H1 (cell line): ENCODE results near the gene DEGS2. TPM values are rescaled to one million over a fixed set of nuclear protein-coding genes. Genes with fewer than 3 reads are reported as not detected.

ENCODE experiments used
- BCL11A ChIP-seq, 2 experiments: IDR thresholded peaks; one replicate each; pipeline ENCODE4 v1.6.1; 2011; ENCODE audit warnings: low read depth in 2 of 2, low read length in 2 of 2, mild to moderate bottlenecking in 2 of 2
- KDM5A ChIP-seq: fragments of 200-600 bp; IDR thresholded peaks from 2 replicates; pipeline ENCODE4 v1.7.1; 2012; ENCODE audit warnings: mild to moderate bottlenecking, low read length, inconsistent platforms, mixed read lengths
- NRF1 ChIP-seq: IDR thresholded peaks from 2 replicates; pipeline ENCODE4 v1.6.1; 2011; ENCODE audit warnings: mild to moderate bottlenecking, low read depth, low read length, improper control_type of control experiment
- PHF8 ChIP-seq: fragments of 200-600 bp; sonication (generic); conservative IDR thresholded peaks from 2 replicates; pipeline ENCODE4 v1.7.1; 2012; ENCODE audit warnings: low read depth, mild to moderate bottlenecking, inconsistent platforms, low read length, moderate library complexity
- SP2 ChIP-seq: IDR thresholded peaks from 2 replicates; pipeline ENCODE4 v1.6.1; 2012; ENCODE audit warnings: mild to moderate bottlenecking, low read length, inconsistent platforms
- TAF1 ChIP-seq: IDR thresholded peaks from 2 replicates; pipeline ENCODE4 v1.6.1; 2011; ENCODE audit warnings: mild to moderate bottlenecking, low read depth, low read length
- TCF12 ChIP-seq: IDR thresholded peaks from 2 replicates; pipeline ENCODE4 v1.6.1; 2011; ENCODE audit warnings: low read depth, mild to moderate bottlenecking, low read length
- polyA plus RNA-seq, 7 experiments: library from polyadenylated mRNA; depleted of rRNA in 3 of 7; stranded (reverse) in 5 of 7; unstranded in 2 of 7; fragments of >200 nt in 5 of 7; fragments of 200-250 nt in 2 of 7; gene quantifications; 1 replicate in 5 of 7; 2 replicates in 1 of 7; 4 replicates in 1 of 7; pipeline versions ENCODE4 v1.2.1 to v1.2.3, GENCODE V29; 2011 to 2013; ENCODE audit warnings: missing spikeins in 2 of 7, mixed read lengths in 2 of 7
- total RNA-seq: library from RNA; stranded (reverse); fragmentation: NEBNext Ultra II Directional; extraction: Animal tissue kit (Norgen Biotek cat#: 25700); gene quantifications from 2 replicates; pipeline ENCODE4 v1.2.1, GENCODE V29; 2021

DEGS2 gene
- total and polyA plus RNA-seq, 2 of the 8 experiments (the other 6 are each of a cell fraction or from before 2014, with no cell fraction given): 0.61 to 0.82 TPM

DNA sequence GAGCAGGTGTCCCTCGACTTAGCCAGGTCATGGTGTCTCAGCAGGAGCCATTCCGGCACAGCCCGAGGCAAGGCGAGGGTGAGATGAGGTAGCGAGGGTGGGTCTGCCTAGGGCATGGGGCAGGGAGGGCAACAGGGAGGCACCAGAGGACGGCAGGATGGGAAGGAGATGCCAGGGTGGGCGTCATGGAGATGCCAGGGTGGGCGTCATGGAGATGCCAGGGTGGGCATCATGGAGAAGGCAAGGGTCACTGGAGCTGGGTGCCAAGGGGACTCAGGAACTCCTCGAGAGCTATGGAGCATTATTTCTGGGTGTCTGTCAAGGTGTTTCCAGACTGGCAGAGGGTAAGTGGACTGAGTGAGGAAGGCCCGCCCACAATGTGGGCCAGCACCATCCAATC lies 7.4 kb downstream of the DEGS2 start (continued):
- no peak for TF ChIP-seq PHF8
- TF ChIP-seq KDM5A: no peak
- TF ChIP-seq TAF1: no peak
- no peak for TF ChIP-seq NRF1
- no peak for TF ChIP-seq SP2
- no peak for TF ChIP-seq BCL11A (IDR thresholded peaks at IDR 0.05; ENCODE audit: low read depth in 2 of 2, low read length in 2 of 2)
- no peak for TF ChIP-seq TCF12
